GM18502 (cell line): ENCODE measurements around the gene FBXO42.
A peak's percentile ranks its signal among the peaks of the same experiment; 100 is the strongest.

Experiments used
- ATAC-seq: cut with Tn5 transposase; IDR thresholded peaks from one replicate; pipeline ENCODE4 v1.9.1; 2021; ENCODE audit warnings: mild to moderate bottlenecking; ENCODE audit not compliant: unreplicated experiment, poor library complexity

The FBXO42 gene

DNA sequence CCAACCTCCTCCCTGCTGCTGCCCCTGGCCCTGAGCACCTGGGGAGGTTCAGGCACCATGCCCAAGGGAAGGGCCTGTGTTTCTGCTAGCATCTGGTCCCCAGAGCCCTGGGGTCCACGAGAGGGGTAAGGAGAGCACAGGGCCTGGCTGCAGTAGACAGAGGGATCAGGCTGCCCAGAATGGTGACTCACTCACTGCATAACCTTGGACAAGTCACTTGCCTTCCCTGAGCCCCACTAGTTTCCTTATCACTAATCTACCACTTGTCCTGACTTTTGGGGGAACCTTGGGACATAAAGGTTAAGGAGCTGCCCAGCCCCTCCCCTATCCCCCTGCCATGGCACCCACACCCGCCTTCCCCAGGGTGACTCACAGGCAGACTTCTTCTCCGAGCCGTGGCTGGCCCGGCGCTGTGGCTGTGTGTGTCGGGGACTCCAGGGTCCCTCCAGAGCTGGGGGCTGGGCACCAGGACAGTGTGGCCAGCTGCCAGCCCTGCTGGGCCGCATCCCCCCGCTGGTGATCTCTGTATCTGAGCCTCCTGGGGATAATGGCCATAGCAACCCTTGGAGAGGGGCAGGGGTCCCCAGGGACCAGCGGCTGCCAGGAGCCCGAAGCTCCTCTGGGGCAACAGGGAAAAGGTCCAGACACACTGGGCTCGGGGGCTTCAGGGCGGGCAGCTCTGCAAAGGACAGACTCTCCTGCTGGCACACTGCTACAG, 143.9 kb downstream of the FBXO42 start:
- ATAC-seq, result no peak

DNA sequence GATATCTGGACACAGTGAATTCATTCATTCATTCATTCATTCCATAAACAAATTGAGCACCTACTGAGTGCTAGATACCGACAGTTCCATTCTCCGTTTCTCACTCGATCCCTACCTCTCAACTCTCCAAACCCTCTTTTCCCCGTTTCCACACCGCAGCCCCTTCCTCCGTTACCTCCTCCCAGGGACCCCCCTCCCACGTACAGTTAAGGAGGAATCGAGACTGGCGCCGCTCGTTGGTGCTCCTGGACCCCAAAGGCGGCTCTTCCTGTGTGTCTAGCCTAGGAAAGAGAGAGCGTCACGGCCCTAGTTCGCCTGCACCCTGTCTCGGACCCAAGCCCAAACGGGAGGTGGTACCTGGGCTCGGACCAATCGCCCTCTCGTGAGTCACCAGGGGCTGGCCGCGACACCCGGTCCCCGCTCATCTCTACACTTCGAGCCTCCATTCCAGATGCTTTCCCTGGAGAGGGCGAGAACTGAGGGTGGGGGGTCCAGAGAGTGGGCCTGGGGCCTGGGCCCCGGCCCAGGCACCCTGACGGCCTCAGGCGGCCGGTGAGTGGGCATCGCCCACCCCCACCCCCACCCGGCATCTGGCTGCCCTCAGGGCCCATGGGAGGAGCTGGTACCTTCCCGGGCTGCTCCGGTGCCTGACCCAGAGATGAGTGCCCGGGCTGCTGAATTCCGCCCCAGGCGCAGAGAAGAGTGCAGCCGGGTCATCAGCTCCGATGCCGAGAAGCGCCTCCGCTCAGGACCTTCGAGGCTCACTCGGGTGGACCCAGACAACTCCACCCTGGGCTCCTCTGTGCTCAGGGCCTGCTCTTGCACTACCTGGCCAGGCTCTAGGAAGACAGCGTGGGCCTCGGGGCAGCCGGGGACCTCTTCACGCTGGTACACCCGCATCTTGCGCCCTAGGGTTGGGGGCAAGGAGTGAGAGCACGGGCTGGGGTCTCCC, 144.7 kb downstream of the FBXO42 start:
- ATAC-seq, result no peak

DNA sequence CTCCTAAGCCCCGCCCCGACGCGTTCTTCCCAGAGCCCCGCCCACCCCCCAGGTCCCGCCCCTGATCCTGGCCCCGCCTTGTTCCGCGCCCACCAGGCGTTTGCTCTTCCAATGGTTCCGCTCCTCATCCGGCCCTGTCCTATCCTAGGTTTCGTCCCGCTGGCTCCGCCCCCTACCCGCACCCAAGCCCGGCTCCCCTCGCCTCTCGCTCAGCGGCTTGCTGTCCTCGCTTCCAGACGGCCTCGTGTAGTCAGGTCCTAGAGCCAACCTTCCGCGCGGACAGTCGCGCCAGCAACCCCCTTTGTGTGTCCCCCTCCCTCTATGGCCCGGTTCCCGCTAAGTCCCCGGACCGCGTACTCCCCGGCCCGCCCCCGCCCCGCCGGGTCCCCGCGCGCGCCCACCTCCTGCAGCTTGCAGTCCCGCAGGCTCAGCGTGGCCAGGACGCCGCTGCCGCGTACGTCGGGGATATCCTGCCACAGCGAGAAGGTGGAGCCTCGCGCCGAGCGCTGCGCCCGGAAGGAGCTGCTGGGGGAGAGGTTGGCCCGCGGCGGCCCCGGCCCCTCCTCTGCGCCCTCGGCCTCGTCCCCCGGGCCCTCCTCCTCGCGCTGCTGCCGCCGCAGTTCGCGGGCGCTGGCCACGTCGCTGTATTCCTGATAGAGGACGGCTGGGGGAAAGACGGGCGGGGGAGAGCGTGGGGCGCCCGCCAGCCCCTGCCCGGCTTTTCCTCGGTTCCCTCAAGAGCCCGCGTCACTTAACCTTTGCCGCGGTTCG, 145.5 kb downstream of the FBXO42 start:
- ATAC-seq, result peak; percentile 80

DNA sequence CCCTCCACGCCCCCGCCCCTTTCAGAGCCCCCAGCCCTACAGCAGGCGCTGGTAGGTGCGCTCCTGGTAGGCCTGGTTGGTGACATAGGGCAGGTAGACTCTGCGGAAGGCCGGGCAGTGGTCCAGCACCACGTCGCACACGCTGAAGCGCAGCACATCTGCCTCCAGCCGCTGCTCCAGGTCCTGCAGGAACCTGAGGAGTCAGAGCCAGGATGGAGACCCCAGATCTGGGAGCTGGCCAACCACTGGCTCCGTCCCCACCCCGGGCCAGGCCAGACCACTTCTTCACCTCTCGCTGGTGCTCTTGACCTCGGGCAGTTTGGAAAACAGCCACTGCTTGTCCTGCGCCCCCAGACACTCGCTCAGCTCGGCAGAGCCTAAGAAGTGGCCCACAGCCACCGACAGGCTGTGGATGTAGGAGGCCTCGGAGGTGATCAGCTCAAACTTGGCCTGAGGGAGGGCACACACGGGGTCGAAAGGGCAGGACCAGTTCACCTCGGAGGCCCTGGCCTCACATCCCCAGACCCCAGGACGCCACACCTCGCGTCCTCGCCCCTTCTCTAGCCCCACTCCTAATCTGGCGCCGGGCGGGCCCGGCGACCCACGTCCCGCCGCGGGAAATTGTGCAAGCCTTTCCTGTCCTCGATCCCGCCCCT, 146.3 kb downstream of the FBXO42 start:
- ATAC-seq, result peak; percentile 7

DNA sequence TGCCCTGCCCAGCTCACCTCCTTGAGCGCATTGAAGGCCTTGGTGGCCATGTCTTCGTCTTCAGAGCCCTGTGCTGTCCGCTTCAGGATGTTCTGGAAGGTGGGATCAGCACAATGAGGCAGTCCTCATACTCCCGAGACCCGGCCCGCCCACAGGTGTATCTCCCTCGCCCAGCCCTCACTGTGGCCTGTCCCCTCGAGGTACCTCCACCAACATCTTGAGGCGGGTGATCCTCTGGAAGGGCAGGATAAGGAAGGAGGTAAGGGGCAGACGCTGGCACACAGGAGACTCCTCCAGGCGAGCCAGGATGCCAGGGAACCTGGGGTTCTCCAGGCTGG, 147.0 kb downstream of the FBXO42 start:
- ATAC-seq, result no peak

DNA sequence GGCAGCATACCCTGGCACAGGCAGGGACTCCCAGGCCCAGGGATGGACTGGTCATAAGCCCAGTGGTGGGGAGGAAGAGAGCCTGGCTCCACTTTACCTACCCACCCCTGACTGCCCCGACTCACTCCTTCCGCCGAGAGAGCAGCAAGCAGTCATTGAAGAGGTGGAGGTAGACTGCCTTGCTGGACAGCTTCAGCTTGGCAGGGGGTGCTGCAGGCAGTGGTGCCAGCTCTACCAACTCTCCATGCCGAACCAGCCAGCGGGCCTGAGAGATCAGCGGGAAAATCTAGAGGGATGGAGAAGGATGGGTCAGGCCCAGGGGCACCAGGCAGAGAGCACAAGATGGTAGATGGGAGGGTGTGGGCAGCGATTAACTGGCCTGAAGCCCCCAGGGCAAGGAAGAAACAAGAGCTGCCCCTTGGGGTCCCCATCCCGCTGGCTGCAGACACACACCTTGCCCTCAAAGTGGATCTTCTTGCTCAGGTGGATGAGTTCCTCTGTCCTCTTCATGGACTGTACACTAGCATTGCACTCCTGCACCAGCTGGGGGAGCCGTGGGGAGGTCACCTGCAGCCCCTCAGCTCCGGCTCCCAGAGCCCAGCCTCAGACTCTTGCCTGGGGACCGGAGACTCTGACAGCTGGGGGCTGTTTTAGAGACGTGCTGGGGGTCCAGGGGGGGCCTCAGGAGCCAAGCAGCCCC, 147.5 kb downstream of the FBXO42 start:
- ATAC-seq, result no peak

DNA sequence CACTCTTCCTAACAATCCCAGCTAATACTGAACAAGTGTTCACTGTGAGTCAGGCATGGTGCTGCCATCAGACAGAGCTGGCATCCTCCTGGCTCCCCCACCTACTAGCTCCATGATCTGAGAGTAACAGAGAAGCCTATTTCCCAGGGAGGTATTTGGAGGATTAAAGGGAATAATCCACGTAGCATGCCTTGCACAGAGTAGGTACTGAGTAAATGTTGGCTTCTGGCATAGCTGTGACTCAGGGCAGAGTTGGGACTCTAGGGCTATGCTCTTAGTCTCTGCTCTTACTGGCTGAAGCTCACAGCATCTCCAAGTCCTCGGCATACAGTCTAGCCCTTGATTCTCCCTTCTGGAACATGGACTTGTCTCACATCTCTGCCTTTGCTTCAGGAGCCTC, 148.1 kb downstream of the FBXO42 start:
- no peak for ATAC-seq

DNA sequence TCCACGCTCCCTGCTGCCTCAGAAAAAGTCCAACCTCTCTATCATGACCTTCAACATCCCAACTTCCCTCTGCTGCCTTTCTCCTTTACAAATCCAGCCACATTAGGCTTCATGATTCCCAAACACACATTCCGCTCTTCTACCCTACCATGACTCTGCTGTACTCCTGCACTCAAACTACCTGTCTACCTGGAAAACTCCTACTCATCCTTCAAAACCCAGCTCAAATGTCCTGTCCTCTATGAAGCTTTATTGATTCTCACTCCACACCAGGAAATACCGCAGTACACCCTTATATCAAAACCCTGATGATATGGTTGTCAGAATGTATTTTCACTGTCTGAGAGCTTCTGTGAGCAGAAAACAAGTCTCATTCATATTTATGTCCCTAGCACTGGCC, 148.7 kb downstream of the FBXO42 start:
- no peak for ATAC-seq

DNA sequence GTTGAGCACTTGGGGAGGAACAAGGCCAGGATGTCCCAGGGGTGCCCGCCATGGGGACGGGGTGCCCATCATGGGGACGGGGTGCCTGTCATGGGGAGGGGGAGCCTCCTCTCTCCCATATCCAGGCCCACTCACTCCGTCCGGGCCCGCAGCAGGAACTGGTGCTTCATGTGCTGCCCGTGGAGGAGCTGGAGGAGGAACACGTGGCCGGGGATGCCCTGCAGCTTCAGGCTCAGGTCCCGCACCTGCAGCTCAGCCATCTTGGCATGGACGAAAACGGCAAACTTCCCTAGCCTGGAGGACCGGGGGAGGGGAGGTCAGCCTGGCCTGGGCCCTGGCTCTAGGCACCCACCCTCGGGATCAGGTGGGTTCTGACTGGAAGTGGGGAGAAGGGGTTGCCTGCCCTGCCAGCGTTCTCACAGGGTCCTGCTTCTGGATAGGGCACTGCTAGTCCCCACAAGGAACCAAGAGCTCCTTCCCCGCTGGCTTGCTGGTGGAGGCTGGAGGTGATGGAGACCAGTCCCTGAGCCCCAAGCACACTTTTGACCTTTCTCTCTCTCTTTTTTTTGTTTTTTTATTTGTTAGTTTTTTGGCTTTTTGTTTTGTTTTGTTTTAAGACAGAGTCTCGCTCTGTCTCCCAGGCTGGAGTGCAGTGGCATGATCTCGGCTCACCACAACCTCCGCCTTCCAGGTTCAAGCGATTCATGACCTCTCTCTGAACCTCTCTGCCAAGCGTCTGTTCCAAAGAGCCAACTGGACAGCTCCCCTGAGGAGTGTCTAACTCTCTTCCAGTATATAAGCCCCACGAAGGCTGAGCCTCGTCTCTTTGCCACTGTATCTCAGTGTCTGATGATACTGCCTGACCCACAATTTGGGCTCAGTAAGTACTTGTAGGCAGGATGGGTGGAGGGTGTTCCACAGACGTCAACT, 149.7 kb downstream of the FBXO42 start:
- ATAC-seq, result no peak

DNA sequence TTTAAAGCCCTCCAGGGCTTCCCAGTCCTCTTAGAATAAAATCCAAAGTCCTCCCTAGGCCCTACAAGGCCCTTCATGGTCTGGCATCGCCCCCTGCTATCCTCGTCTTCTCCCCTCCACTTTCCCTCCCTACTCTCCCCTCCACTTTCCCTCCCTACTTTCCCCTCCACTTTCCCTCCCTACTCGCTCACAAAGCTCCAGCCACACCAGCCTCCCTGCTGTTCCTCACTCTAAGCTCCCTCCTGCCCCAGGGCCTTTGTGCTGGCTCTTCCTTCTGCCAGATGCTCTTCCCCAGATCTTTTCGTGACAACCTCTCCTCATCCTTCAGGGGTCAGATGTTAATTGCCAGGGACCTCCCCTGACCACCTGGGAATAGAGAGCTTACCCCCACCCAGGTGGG, 152.6 kb downstream of the FBXO42 start:
- no peak for ATAC-seq

DNA sequence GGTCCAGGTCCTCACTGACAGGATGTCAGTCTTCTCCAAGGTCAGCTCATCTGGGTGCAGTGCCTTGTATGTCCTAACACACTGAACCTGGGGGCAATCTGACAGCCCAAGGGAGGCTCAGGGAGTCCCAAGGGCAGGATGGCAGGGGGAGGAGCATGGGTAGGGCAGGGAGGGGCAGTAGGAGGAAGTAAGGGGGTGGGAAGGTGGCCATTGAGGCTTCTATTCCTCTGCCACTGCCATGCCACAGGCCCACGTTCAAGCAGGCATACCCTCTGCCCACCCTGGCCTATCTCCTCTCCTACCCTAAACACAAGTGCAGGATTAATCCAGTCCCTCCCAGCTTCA, 153.2 kb downstream of the FBXO42 start:
- no peak for ATAC-seq

DNA sequence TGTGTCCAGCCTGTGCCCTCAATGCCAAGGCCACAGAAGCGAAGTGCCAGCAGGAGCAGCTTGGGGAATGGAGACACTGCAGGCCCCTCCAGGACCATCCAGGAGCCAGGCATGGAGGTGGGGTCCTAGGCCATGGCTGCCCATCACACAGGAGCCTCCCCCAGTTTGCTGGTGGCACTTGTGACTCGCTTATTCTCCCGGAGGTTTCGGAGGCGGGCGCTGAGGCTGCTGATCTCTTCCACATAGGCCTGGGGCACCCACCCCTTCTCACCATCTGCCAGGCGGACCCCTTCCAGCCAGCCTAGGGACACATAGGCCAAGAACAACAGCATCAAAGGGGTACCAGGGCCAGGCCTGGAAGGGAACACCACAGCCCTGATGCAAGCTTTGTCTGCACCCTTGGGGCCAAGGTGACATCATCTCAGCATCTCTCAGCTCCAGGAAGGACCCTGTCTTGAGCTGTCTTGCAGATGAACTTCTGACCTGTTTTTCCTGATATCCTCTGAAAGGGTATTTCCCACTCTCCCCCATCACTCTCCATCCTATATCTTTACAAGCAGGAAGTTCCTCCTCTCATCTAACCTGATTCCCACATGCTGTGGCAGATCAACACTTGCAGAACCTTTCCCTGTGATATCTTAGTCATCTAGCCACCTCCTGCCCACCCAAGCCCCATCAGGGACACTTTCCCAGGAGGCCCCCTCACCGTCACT, 153.7 kb downstream of the FBXO42 start:
- ATAC-seq, result no peak

DNA sequence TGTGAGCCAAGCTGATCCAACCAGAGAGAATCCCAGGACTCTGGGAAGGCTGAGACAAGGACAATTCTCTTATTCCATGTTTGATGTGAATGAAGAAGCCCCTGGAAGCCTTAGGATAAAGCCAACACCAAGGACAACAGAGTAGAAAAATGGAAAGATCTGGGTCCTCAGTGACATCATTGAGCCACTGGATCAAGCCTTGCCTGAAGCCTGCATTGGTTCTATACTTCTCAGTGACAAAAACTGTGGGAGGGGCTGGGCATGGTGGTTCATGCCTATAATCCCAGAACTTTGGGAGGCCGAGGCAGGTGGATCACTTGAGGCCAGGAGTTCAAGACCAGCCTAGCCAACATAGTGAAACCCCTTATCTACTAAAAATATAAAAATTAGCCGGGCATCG, 155.4 kb downstream of the FBXO42 start:
- ATAC-seq, result no peak
